HG03064 (cell line): ENCODE results near the gene FRMD8.

Experiments
- ATAC-seq: cut with Tn5 transposase; IDR thresholded peaks from one replicate; pipeline ENCODE4 v1.9.1; 2021; ENCODE audit warnings: low read depth; ENCODE audit not compliant: unreplicated experiment

FRMD8 gene

DNA sequence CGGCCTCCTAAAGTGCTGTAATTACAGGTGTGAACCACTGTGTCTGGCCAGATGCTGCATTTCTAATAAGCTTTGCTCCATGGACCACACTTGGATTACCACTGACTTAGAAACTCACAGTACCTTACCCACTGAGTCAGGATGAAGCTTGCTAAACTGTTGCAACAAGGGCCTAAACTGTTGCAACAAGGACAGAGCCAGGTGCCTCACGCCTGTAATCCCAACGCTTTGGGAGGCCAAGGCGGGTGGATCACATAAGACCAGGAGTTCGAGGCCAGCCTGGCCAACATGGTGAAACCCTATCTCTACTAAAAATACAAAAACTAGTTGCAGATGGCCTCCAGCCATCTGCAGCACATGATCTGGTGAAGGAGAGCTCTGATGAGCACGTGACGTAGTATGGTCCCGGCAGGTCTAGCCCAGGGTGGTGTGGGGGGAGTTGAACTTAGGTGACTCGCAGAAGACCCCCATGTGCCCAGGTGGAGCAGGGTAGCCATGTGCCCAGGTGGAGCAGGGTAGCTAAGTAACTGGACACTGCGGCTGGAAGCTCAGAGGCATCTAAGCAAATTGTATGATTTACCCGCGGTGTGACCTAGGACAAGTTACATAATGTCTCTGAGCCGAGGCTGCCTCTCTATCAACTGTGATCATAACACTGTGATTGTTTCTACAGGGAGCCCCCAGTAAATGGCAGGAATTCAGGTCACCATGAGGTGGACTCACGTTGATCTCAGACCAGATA is 12.4 kb upstream of the FRMD8 start:
- no peak for ATAC-seq

DNA sequence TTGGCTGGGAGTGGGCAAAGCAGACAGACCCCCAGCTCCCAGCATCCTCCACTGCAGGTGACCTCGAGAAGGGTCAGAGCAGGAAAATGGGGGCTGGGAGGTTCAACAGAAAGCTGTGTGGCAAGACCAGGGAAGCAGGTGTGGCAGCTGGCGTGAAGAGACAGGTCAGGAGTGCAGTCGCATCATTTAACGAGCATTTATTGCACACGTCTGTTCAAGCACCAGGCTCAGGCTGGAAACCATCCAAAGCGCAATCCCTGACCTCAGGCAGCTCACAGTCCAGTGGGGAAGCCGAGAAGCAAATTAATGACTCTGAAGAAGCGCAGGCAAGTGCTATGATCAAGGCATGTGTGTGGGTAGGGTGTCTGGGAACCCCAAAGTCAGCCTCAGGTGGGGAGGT is 11.4 kb upstream of the FRMD8 start:
- no peak for ATAC-seq

DNA sequence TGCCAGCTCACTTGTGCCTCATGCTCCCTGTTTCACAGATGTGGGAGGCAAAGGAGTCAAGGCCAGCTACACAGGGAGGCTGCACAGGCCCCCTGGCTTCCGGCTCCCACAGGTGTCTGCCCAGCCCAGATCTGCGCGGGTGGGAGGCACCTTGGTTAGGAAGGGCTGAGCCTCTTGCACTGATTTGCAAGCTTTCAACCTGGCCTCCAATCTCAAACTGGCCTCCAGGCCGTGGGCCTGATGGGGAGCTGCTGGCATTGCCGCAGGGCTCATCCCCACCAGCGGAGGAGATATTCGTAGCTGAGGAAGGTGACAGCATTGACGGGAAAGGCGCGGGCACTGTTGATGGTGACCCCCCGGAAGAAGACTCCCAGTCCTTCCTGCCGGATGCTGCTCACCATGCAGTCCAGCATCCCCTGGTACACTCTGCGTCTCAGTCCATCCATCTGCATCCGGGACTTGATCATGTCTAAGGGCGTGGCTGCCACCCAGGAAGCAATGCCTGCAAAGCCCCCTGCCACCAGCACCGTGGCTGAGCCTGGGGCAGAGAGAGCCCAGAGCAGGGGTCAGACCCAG is 10.2 kb upstream of the FRMD8 start:
- ATAC-seq = no peak

DNA sequence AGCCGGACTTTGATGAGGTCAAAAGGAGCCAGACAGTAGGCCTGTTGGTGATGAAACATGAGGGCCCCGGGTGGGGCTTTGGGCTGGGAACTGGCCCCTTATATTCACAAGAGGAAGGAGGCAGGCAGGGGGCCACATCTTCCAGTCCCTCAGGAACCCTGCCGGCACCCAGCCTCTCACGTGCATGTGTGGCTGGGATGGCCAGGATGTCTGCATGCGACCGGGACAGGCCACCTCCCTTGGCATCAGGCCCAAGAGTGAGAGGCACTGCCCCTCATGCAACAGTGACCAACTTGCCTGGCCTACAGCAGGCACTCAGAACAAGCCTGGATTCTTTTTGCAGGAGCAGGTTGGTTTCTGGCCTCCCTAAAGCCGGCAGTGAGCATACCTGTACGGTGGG is 9.4 kb upstream of the FRMD8 start:
- ATAC-seq = no peak

DNA sequence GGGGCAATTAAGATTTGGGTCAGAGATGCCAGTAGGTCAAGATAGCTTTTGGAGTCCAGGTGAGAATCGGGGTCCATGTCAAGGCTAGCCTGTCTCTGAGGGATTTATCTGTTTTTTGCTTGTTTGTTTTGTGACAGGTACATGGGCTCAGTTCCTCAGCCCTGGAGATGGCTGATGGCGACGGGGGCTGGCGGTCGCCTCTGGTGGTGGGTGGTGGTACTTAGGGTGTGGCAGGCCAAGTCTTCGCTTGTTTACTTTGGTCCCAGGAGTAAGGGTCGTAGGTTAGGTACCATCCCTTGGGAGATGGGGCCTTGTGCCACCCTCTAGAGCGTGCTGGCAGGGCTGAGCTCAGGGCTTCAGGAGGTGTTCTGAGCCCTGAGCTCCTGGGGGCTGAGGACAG is 8.7 kb upstream of the FRMD8 start:
- no peak for ATAC-seq

DNA sequence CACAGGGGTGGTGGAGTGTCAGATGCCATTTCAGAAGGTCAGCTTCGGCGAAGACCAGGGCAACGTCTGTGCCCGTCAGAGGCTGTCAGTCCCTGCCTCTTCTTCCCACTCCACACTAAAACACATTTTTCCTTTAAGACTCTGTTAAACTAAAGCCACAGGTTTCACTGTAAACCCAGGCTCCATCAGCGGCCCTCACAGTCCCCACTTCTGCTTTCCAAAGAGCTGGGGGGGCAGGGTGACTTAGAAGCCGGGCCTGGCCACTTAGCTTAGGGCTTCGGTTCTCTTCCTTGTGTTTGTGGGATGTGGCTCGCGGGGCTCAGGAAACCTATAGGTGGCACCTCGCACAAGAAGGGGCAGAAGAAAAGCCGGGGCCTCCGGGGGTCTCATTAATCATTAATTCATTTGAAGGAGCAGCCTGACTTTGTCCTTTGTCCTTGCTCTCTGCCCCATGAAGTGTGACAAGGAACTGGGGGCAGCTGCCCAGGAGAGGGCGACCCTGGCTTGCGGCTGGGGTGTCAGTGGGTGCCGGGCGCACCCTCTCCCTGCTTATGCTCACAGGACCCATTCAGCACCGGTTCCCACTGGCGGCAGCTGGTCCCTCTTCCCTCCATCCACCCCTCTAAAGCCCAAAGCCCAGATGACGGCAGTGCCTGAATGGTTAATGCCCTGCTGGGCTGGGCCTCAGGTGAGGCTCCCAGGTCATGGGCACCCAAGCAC is 8.1 kb upstream of the FRMD8 start:
- ATAC-seq = no peak

DNA sequence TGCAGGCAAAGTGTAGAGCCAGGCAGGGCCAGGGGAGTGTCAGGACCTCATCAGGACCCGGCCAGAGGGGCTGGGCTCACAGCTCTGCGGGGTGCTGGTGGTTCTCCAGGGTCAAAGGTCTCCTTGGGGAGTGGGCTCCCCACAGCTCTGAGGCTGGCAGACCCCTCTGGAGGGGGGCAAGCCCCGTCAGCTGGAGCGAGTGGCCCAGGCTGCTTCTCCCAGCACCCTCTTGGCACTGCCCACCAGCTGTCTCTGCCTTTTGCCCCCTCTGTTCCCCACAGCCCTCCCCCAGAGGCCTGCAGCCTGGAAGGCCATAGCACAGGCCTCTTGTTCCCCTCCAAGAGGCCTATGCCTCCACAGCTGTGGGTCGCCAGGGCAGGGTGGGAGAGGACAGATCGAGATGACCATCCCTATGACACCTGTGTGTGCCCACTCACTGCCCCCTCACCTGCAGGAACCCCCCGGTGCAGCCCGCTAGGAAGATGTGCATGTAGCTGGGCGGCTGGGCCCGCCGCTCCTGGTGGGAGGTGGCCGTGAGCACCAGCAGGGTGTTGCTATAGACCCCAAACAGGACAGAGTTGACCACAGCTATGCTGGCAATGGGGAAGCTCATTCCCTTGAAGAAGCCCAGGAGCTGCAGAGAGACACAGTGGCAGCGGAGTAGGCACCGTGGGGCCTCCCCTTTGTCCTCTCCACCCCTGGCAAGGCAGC is 7.4 kb upstream of the FRMD8 start:
- no peak for ATAC-seq

DNA sequence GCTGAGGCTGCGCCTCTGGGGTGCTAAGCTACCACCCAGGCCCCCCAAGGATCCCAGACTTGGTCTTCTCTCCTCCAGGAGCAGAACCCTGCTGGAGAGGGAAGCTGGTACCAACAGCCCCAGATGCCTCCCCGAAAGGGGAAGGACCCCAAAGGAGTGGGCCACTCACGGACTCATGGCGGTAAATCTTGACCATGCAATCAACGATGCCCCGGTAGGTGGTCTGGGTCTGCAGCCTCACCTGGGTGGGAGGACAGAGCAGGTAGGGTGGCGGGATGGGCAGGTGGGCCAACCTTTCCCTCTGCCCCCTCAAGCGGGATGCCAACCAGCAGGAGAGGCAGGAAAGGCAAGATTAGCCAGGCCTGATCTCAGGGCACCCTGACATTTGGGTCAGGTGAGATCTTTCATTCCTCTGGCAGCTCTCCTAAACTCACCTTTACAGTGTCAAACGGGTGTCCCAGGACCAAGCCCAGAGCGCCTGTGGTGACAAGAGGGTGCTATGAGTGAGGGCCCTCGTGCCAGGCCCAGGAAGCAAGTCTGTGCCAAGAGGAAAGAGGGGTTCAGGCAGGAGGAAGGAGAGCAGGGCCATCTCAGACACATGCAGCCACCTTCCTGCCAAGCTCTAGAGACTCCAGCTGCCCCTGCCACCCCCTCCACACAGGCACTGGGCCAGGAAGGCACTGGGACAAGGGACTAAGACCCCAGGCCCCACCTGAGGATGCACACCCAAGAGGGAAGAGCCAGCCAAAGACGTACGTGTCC is 6.6 kb upstream of the FRMD8 start:
- ATAC-seq = no peak

DNA sequence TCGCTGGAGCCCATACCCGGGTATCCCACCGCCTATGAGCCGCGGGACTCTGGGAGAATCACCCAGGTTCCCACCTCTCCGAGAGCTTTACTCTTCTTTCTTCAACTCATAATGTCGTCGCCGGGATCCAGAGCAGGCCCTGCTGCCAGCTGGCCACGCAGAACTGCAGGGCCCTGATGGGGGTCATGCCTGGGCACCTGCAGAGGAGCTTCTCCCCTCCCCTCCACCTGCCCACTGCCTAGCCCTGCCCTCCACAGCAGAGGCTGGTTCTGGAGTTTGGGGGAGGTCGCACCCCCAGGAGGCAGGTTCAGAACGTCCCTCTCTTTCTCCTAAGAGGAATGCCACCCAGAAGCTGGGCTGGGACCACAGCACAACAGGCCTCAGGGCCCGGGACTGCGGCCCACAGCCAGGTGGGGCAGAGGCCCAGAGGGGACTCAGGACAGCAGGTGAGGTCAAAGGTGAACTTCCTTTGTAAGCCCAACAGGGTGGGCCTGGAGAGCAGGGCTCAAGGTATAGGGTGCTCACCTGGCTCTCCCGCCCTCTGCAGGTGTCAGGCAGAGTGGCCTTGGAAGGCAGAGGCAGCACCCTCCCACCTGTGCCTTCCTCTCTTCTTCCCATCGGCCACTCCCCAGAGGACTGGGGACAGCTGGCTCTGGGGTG is 5.8 kb upstream of the FRMD8 start:
- ATAC-seq = no peak

DNA sequence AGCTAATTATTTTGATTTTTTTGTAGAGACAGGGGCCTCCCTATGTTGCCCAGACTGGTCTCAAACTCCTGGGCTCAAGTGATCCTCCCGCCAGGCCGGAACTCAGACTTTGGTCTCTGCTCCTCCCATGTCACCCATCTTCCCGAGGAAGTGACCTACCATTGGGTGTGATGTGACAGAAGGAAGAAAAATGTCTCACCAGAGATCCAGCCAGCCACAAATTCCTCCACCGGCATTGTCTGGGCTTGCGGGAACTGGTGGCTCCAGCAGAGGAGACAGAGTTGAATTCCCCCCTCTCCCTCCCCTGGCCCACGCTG is 4.8 kb upstream of the FRMD8 start:
- ATAC-seq = peak; percentile 4

DNA sequence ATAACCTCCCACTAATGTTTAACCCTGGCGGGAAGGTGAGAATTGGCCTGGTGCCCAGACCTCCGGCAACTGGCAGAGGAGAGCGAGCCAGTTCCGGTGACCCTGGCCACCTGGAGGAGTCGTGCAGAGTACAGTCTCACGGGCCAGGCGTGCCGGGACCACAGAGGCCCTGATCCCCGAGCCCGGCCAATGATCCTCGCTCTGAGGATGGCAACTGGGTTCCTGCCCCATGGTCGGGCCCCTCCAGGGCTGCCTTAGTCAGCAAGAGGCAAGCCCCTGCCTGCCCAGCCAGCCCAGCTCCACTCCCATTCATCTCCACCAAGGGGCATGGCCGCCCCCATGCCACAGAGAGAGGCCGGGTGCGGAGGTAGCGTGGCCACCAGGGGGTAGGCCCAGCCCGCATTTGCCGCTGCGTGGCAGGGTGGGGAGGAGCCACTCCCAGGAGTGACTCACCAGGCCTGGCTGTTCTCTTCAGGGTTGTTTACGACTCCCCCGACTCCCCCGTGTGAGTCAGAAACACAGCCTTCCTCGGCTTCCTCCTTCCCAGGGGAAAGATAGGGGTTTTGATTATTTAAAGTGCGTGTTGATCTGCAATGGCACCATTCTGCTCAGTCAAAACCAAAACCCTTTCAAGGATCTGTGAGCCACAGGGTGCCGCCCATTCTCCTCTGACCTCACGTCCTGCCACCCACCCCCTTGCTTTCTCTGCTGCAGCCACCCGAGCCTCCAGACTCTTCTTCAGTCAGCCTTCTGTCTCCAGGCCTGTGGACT is 4.2 kb upstream of the FRMD8 start, which contains the start of gene SLC25A45:
Gene SLC25A45, minus strand, starts transcription at position 614 of the 771 bp plus-strand sequence. CDS start 695 bp downstream, outside the sequence.
- peak; percentile 47 for ATAC-seq

DNA sequence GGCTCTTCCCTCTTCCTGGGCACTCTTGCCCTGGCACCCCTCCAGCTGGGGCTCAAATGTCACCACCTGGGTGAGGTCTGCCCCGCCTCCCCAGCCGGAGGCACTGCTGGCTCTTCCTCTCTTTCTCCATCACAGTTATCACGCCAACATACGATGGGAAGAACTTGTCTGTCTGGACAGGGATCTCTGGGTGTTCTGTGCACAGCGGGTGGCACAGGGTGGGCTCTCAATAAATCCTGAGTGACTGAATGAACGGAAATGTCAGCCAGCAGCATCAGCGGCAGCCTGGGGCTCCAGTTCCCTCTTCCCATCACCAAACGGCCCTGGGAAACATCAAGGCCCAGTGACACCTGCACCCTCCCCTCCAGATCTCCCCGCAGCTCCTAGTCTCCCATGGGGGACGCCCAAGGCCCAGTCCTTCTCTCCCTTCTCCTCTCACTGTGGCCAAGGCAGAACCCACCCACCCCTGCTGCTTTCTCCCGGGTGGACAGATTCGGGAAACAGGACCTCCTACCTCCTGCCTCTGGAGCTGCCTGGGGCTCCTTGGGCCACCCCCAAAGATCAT is 3.6 kb upstream of the FRMD8 start:
- no peak for ATAC-seq

DNA sequence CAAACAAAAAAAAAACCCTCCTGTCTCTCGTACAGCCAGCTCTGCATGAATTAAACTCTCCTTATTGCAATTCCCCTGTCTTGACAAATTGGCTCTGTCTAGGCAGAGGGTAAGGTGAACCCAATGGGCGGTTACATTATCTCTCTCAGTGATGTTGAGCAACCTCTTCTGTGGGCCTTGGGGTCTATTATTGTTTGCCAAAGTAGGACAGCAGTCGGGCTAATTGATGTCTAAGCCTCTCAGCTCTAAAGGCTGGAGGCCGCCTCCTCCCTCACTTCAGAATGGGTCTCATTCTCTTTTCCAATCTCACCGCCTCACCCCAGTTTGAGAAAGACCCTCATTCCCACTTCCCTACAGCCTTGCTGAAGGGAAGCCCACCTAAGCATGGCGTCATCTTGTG is 2.7 kb upstream of the FRMD8 start:
- no peak for ATAC-seq

DNA sequence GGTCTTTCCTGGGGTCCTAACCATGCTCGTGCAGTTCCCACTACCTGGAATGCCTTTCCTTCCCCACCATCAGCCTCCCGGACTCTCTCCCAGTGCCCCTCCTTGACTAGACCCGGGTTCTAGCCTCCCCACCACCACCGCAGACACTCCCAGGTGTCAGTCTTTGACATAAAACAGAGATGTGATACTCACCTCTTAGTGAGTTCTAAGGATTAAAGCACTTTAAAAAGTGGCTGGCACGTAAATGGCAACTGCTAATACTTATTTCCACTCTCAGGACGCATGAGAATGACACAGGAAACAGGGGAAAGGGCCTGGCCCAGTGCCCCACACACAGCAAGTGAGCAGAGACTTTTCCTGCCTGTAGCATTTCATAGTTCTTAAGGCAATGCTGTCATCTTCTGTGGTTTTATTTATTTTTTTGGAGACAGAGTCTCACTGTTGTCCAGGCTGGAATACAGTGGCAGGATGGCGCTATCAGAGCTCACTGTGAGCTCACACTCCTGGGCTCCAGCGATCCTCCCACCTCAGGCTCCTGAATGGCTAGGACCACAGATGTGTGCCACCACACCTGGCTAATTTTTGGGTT is 2.0 kb upstream of the FRMD8 start:
- ATAC-seq = no peak

DNA sequence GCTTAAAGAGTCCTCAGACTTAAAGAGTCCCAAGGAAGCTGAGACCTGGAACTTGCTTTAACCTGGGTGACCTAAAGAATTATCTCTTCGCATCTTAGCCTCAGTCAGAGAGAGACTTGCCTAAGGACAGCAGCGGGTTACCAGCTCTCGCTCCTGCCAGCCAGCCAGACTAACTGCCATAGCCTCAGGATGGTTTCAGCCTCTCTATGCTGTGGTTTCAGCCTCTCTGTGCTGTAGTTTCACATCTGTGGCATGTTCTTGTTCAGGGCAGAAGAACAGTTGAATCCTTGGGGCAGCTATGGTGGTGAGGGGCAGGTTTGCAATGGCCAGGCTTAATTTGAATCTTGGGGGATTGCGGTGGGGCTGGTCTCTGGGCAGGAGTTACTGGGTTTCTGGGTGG is 2.3 kb downstream of the FRMD8 start:
- ATAC-seq = no peak

DNA sequence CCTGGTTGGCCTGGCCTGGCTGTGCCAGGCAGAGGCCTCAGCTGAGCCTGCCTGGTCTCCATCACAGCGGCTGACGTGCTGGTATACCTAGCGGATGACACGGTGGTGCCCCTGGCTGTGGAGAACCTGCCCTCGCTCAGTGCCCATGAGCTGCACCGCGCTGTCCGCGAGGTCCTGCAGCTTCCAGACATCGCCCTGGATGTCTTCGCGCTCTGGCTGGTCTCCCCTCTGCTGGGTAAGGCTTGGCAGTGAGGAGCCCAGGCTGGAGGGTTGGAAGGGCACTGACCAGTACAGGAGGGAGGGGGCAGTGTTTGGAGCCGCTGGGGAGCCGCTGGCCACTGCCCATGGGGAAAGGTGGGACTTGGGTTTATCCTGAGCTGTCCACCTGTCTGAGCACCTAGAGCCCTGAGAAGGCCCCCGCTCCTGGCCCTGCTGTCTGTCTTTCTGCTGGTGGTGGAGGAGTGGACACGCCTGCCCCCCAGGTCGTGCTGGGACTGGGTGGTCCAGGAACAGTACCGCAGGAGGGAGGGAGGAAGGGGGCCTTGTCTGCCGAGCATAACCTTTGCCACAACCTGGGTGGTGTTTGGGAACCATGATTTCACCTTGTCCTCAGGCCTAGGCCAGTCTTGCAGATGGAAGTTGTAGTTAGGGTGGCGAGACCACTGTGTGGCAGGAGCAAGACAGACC is 3.0 kb downstream of the FRMD8 start:
- ATAC-seq = no peak

DNA sequence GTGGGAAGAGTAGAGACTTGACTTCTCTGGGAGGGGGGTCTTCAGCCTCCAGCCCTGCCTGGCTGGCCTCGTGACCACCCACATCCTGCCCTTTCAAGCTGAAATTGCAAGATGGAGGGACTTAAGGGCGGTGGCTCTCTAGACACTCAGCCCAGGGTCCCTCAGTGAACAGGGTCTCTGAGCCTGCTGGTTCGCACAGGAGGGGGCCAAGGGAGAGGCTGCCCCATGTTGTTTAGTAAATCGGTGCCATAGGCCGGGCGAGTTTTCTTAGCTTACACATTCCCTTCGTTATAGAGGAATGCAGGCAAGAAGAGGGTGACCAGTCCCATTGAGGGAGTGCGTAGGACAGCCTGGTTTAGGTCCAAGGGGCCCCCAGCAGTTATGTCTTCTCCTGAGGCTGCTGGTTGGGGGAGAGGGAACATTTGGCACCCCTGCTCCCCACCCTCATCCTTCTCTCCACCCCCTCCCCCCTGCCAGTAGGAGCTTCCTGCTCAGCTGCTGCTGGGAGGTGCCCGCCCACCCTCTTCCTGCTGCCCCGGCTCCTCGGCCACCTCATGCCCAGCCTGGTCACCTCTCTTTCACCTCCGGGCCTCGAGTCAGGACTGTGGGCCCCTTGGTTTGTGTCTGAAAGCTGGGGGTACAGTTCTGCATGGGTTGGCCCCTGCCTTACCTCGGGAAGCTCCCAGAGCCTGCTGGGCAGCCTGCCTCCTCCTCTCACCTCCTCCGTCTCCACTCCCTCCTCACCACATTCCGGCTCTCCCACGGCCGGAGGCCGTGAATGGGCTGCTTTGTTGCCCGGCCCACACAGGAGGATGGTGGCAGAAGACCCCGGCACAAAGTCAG is 3.9 kb downstream of the FRMD8 start:
- ATAC-seq = no peak
